HG03025 (cell line): Measurements from ENCODE around the gene RUFY4.
"Not testable (repeated sequence)": the region's sequence is repeated elsewhere in the genome, so short reads cannot be mapped to it uniquely, and the experiment has no call there.

Experiments
- ATAC-seq: cut with Tn5 transposase; IDR thresholded peaks from one replicate; pipeline ENCODE4 v1.9.1; 2021; ENCODE audit warnings: mild to moderate bottlenecking, moderate library complexity; ENCODE audit not compliant: unreplicated experiment, low FRiP score

RUFY4 gene

DNA sequence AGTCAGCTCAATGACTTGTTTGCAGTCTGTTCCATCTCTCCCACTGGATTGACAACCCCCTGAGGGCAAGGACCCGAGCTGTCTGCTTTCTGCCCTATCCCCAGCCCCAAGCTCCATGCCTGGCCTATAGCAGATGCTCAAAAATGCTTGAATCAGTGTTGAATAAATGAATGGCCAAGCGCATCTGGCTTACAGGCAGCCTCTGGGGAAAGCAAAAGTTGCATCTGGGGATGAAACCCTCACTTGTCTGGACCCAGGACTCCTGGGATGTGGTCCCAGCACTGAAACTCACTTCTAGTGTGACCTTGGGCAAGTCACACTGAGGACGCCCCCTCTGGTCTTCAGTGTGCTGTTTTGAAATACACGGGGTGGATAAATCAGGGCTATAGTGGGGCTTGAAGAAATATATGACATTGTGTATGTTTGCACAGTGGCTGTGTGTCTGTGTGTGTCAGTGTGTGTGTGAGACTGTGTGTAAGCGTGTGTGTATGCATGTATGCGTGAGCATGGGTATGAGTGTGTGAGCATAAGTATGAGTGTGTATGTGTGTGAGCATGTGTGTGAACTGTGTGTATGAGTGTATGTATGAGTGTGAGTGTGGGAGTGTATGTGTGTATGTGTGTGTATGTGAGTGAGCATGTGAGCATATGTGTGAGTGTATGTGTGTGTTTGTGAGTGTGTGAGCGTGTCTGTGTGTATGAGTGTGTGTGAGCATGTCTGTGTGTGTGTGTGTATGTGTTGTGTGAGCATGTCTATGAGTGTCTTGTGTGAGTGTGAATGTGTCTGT lies 38.5 kb upstream of the RUFY4 start:
- ATAC-seq, result no peak

- no peak for ATAC-seq
Observed at GRCh38 chr2:218031261-218031660, 37.8 kb upstream of the RUFY4 start.

DNA sequence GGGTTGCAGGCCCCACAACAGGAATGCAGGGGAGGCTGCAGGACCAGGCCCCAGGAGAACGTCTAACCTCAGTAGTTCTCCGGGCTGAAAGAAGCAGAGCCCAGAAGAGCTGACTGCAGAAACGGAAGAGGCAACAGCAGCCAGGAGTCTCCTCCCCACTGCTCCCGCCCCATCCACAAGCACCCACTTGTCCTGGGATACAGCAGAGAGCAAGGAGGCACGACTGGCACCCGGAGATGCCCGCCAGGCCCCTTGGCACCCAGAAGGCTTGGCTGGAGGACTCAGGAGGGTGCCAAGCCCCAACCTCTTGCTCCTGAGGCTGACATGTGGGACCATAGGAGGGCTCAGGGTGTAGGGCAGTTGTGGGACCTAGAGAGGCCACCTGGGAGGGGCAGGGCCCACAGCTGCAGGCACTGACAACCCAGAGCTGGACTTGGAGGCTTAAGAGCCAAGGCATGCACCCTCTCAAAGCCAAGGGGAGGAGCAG lies 37.2 kb upstream of the RUFY4 start:
- no peak for ATAC-seq

- no peak for ATAC-seq
Observed at GRCh38 chr2:218032336-218033171, 36.5 kb upstream of the RUFY4 start.

DNA sequence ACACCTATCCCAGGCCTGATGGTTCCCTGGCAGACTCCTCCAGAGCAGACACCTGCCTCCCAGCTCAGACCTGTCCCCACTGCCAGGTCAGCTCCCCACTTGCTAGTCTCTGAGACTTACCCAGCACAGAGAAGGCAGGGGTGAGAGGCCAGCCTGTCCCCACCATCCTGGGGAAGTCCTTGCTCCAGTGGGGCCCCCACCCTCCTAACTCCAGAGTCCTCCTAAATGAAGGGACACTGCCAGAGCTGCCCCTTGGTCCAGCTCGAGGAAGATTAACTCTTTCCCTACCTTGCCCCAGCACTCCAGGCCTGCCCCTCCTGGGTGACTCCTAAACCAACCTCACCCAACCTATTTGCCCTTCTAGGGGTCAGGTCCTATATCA lies 35.9 kb upstream of the RUFY4 start:
- no peak for ATAC-seq

- no peak for ATAC-seq
Observed at GRCh38 chr2:218033590-218034496, 35.2 kb upstream of the RUFY4 start.

- ATAC-seq, result peak; percentile 65
Observed at GRCh38 chr2:218034497-218035213, 34.4 kb upstream of the RUFY4 start.

DNA sequence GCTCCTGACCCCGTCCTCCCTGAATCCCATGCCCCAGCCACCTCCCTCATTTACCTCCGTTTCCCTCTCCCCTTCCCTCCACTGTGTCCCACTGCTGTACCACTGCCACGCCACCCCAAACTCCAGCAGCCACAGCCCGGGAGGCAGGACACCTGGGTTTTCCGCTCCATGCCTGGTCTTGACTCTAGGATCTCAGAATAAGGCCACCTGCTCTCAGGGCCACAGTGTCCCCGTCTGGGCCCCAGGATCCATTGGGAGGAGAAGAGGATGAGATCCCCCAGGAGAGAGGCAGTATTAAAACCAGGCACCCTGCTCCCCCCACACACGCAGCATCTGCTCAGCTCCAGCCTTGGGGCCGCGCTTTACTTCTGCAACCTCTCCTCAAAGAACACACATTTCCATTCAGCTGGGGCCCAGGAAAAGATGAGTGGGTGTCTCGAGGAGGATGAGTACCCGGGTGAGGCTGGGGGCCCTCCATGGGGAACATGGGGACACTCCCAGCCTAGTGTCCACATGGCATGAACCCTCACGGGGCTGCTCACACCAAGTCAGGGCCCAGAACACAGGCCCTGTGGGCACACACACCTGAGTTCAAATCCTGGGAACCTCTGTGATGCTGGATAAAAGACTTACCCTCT lies 33.5 kb upstream of the RUFY4 start:
- no peak for ATAC-seq

GRCh38 chr2:218036371-218036770 lies 32.7 kb upstream of the RUFY4 start:
- no peak for ATAC-seq

- no peak for ATAC-seq
Observed at GRCh38 chr2:218039171-218039570, 29.9 kb upstream of the RUFY4 start.

GRCh38 chr2:218040883-218041282 lies 28.2 kb upstream of the RUFY4 start:
- ATAC-seq, result no peak

DNA sequence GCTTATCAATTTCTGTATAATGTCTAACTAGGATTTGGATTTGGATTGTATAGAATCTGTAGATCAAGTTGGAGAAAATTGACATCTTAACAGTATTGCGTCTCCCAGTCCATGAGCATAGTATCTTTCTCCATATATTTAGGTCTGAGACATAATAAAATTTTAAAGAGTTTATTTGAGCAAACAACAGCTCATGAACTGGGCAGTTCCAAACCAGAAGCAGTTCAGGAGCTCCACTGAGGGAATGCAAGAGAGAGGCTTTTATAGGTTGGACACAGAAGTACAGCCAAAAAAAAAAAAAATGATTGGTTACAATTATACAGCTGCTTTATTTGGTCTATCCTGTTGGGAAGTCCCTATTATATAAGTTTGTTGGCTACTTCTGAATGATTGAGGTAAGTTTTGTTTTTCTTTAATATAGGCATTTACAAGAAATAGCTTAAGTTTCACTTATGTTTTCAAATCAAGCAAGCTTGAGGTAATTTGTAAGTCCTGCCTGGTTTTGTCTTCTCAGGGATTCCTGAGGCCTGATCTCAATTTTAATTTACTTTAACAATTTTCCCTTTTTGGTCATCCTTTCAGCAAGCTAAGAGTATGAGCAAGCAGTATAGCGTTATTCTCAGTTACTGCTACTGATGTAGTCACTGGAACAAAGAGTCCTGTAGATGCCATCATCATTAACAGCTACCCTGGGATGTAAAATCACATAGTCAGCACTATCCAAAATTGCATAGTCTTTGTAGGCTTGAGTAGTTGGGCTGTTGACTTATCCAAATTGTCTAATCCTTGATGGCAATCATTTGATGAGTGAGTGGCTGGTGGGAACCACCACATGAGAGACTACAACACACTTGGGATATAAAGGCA lies 27.5 kb upstream of the RUFY4 start:
- no peak for ATAC-seq

- no peak for ATAC-seq
Observed at GRCh38 chr2:218043100-218043499, 26.0 kb upstream of the RUFY4 start.

DNA sequence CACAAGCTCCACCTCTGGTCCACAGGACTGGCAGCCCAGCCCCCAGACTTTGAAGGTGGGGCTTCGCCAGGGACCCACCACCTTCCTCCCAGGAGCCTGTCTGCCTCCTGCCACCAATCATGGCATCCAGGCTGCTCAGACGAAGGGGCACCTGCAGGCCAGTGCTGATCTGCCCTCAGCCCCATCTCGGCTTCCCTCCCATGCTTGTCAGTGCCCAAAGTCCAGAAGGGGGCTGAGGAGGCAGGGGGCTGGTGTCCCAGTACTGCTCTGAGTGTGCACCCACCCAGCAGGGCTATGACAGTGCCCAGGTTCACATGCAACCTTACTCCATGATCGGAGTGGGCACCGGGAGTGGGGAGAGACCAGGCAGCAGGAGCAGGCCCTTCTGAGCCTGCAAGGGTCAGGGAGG lies 25.3 kb upstream of the RUFY4 start:
- ATAC-seq, result no peak

DNA sequence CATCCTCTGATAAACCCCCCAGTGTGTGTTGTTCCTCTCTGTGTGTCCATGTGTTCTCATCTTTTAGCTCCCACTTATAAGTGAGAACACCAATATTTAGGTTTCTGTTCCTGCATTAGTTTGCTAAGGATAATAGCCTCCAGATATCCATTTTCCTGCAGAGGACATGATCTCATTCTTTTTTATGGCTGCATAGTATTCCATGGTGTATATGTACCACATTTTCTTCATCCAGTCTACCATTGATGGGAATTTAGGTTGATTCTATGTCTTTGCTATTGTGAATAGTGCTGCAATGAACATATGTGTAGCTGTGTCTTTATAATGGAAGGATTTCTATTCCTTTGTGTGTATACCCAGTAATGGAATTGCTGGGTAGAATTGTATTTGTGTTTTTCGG lies 24.5 kb upstream of the RUFY4 start:
- not testable (repeated sequence) for ATAC-seq

- peak; percentile 88 for ATAC-seq
Observed at GRCh38 chr2:218046238-218046637, 22.8 kb upstream of the RUFY4 start.

DNA sequence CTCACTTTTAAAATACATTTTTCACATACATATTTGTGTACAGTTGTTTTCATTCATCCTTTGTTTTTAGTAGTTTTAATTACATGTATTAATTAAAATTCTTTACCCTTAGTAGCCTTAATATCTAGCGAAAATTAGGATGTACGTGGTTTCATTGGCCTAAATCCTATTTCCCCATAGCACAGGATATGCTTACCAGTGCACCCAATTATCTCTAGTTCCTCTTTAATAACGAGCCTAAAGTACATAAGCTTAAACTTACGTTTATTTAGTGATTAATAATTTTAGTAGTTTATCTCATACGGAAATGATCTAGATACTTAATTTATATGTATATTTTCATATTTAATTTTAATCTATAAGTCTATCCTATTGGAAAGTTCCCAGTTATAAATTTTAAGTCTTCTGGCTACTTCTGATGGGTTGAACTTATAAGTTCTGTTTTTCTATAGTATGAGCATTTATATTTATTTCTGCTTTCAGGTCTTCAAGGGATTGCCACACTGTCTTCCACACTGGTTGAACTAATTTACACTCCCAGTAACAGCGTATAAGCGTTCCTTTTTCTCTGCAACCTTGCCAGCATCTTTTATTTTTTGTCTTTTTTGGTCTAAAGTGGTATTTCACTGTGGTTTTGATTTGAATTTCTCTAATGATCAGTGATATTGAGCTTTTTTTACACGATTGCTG lies 21.4 kb upstream of the RUFY4 start:
- no peak for ATAC-seq

DNA sequence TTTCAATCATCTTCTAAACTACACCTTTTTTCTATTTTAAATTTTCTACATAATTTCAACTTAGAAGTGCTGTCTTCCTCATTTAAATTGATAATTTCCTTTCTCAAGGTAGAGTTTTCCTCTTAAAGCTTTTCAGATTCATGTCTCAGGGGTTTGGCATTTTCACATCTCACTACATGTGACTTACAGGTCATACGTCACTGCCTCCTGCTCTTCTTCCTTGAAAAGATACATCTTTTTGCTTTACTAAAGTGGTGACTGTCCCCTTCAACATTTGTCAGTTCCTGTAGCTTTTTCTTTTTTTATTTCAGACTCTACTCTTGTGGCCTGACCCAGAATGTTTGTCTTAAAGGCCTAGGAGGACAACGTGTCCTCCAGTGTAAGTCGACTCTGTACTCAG lies 17.1 kb upstream of the RUFY4 start:
- ATAC-seq, result no peak
